HCT116 (cell line): Measurements from ENCODE around the gene TMEM140. TPM values are rescaled to one million over a fixed set of nuclear protein-coding genes. Genes with fewer than 3 reads are reported as not detected.

ENCODE experiments used
- ATAC-seq: fragments of 200-7000 bp; cut with Tn5 transposase; 2 replicates; pipeline ENCODE4 v1.9.1; 2020; ENCODE audit warnings: mild to moderate bottlenecking, moderate library complexity
- Bru-seq: library from RNA; stranded (reverse); fragments of 400-500 nt; gene quantifications from one replicate; lab custom pipeline; 2021; lab: Mats Ljungman, UMichigan
- BruChase-seq, 2 experiments: library from RNA; stranded (reverse); fragments of 400-500 nt; gene quantifications; one replicate each; lab custom pipeline; 2021; lab: Mats Ljungman, UMichigan
- BruUV-seq: library from RNA; stranded (reverse); fragments of 400-500 nt; replicated peaks from 2 replicates; lab custom pipeline; 2021; lab: Mats Ljungman, UMichigan
- CTCF ChIA-PET: fragments of 300-600 bp; sonication (Branson Sonifier 250); formaldehyde crosslinking; loops from one replicate; lab custom pipeline; 2021; ENCODE audit warnings: antibody characterized with exemption; lab: Charles Lee
- POLR2A ChIA-PET: fragments of 300-600, 350-600 bp; sonication (Branson Sonifier 250); formaldehyde crosslinking; loops from one replicate; lab custom pipeline; 2021; ENCODE audit warnings: antibody characterized with exemption; lab: Charles Lee
- RAD21 ChIA-PET, 2 experiments: fragments of 300-600 bp; sonication (Branson Sonifier 250); formaldehyde crosslinking; loops; one replicate each; lab custom pipeline; 2023; ENCODE audit warnings: low total read pairs in 2 of 2; ENCODE audit not compliant: uncharacterized antibody in 2 of 2, unreplicated experiment in 2 of 2, low non-redundant PET in 1 of 2; lab: Charles Lee
- DNase-seq: peaks from one replicate; pipeline ENCODE4 v3.0.0-alpha.2; 2010; ENCODE audit warnings: low read depth, low spot score
- H2AFZ ChIP-seq: fragments of 200-600 bp; shearing (Covaris generic), sonication (generic); 2 replicates; pipeline ENCODE4 v1.6.1; 2017; ENCODE audit warnings: low read depth, mixed run types, mixed read lengths, antibody characterized with exemption, low read length; ENCODE audit not compliant: poor library complexity, severe bottlenecking
- H3K27ac ChIP-seq: 2 replicates; pipeline ENCODE4 v1.5.1; 2012; ENCODE audit warnings: low read depth, low read length
- H3K27me3 ChIP-seq: fragments of 200-600 bp; sonication (generic); 2 replicates; pipeline ENCODE4 v1.6.1; 2016; ENCODE audit warnings: mixed run types, low read length, mixed read lengths; ENCODE audit not compliant: insufficient read depth
- H3K36me3 ChIP-seq, 2 experiments: fragments of 200-500 bp in 1 of 2; fragments of 200-600 bp in 1 of 2; sonication (Bioruptor generic) in 1 of 2; sonication (generic) in 1 of 2; 2 replicates each; pipeline versions ENCODE4 v1.5.1 to v1.6.1; 2014 to 2016; ENCODE audit warnings: low read length in 2 of 2, inconsistent platforms in 1 of 2, mixed read lengths in 1 of 2, mixed run types in 1 of 2; ENCODE audit not compliant: insufficient read depth in 2 of 2, control insufficient read depth in 1 of 2
- H3K4me1 ChIP-seq, 2 experiments: fragments of 200-600 bp in 1 of 2; sonication (generic) in 1 of 2; 2 replicates each; pipeline versions ENCODE4 v1.5.1 to v1.6.1; 2012 to 2017; ENCODE audit warnings: low read length in 2 of 2, inconsistent platforms in 1 of 2, mild to moderate bottlenecking in 1 of 2, mixed read lengths in 1 of 2, mixed run types in 1 of 2, moderate library complexity in 1 of 2; ENCODE audit not compliant: insufficient read depth in 2 of 2, control insufficient read depth in 1 of 2
- H3K4me2 ChIP-seq: fragments of 200-600 bp; sonication (generic); 2 replicates; pipeline ENCODE4 v1.6.1; 2017; ENCODE audit warnings: mixed run types, low read length, mixed read lengths
- H3K4me3 ChIP-seq, 2 experiments: fragments of 200-600 bp in 1 of 2; sonication (generic) in 1 of 2; replicated peaks in 1 of 2; 2 replicates each; pipeline ENCODE4 v1.5.1; 2011 to 2016; ENCODE audit warnings: low read length in 2 of 2, control low read depth in 1 of 2, low read depth in 1 of 2, mild to moderate bottlenecking in 1 of 2, mixed read lengths in 1 of 2, mixed run types in 1 of 2
- H3K79me2 ChIP-seq: fragments of 200-600 bp; sonication (generic); 2 replicates; pipeline ENCODE4 v1.6.1; 2017; ENCODE audit warnings: mild to moderate bottlenecking, mixed run types, low read length, moderate library complexity, mixed read lengths; ENCODE audit not compliant: insufficient read depth
- H3K9ac ChIP-seq: fragments of 200-600 bp; sonication (generic); 2 replicates; pipeline ENCODE4 v1.6.1; 2016; ENCODE audit warnings: low read length, mixed read lengths
- H3K9me2 ChIP-seq: fragments of 200-600 bp; sonication (generic), shearing (Covaris generic); 2 replicates; pipeline ENCODE4 v1.6.1; 2017; ENCODE audit warnings: mixed run types, mild to moderate bottlenecking, moderate library complexity; ENCODE audit not compliant: insufficient read depth
- H3K9me3 ChIP-seq, 2 experiments: fragments of 200-500 bp in 1 of 2; fragments of 200-600 bp in 1 of 2; sonication (Bioruptor generic) in 1 of 2; sonication (generic) in 1 of 2; 2 replicates each; pipeline ENCODE4 v1.6.1; 2014 to 2017; ENCODE audit warnings: low read length in 2 of 2, mixed read lengths in 2 of 2, inconsistent platforms in 1 of 2, low read depth in 1 of 2, mild to moderate bottlenecking in 1 of 2, mixed run types in 1 of 2, moderate library complexity in 1 of 2; ENCODE audit not compliant: control insufficient read depth in 1 of 2, insufficient read depth in 1 of 2
- H4K20me1 ChIP-seq: fragments of 200-600 bp; sonication (generic), shearing (Covaris generic); 2 replicates; pipeline ENCODE4 v1.6.1; 2017; ENCODE audit warnings: mixed run types, mild to moderate bottlenecking, moderate library complexity; ENCODE audit not compliant: insufficient read depth
- EZH2 ChIP-seq: fragments of 200-600 bp; sonication (generic); IDR thresholded peaks from 2 replicates; pipeline ENCODE4 v1.6.1; 2017; ENCODE audit warnings: antibody characterized with exemption, mixed run types
- MAX ChIP-seq: IDR thresholded peaks from 2 replicates; pipeline ENCODE4 v1.6.1; 2012
- SRF ChIP-seq: IDR thresholded peaks from 2 replicates; pipeline ENCODE4 v1.6.1; 2012; ENCODE audit warnings: low read depth
- YY1 ChIP-seq: IDR thresholded peaks from 2 replicates; pipeline ENCODE4 v1.6.1; 2011; ENCODE audit warnings: low read length, low read depth, moderate library complexity, mild to moderate bottlenecking; ENCODE audit not compliant: insufficient replicate concordance; ENCODE audit errors: extremely low read depth
- ZNF274 ChIP-seq: fragments of 200-500 bp; sonication (Bioruptor generic); IDR thresholded peaks from 2 replicates; pipeline ENCODE4 v1.6.1; 2014; ENCODE audit warnings: mild to moderate bottlenecking, low read depth, low read length, inconsistent platforms
- intact Hi-C: fragments of 100-400 bp; cut with micrococcal nuclease; formaldehyde crosslinking; loops from 2 replicates; pipeline ENCODE4 v1.10.0; 2022
- long read RNA-seq: library from polyadenylated mRNA; unstranded; transcript quantifications from one replicate; pipeline ENCODE4 v2.0.0, GENCODE V29; 2021; ENCODE audit not compliant: unreplicated experiment
- polyA plus RNA-seq: library from polyadenylated mRNA; unstranded; fragments of >200 nt; gene quantifications from 2 replicates; pipeline ENCODE4 v1.2.1, GENCODE V29; 2012; ENCODE audit warnings: missing spikeins
- total RNA-seq: library from RNA; stranded (reverse); gene quantifications from one replicate; pipeline ENCODE4 v1.2.1, GENCODE V29; 2021; ENCODE audit not compliant: unreplicated experiment

The TMEM140 gene
- total RNA-seq (not detected), Bru-seq, nascent RNA (percentile 18 among the genes with signal in this experiment), BruChase-seq, experiment 1, labeled RNA remaining after a 6-hour chase (percentile 12 among the genes with signal in this experiment), BruChase-seq, experiment 2, labeled RNA remaining after a 2-hour chase (percentile 8 among the genes with signal in this experiment)
- 7.9 and 9.1 TPM in 2 replicates for polyA plus RNA-seq
- long read RNA-seq, partial matches to known transcripts: 0 of 1 reads
- long read RNA-seq, other reads (novel, unspliced or antisense): 1 of 1 reads

GRCh38 chr7:135147899-135148721 lies at the start of gene TMEM140:
Gene TMEM140, plus strand, starts transcription at chr7:135148072. Its CDS starts 16,370 bp downstream, at chr7:135164442.
- Histone ChIP-seq H3K27me3 (no peaks in the 10 kb centered on the region), H3K9me3 (no peaks in the 10 kb centered on the region), H3K9me2 (no peaks in the 10 kb centered on the region), H3K36me3 (no peaks in the 10 kb centered on the region), H3K79me2 (no peaks in the 10 kb centered on the region), H4K20me1 (no peaks in the 10 kb centered on the region), H3K4me1 (no peaks in the 10 kb centered on the region; a peak in 1 of 4 replicates), H2AFZ (no peak within 1 kb of the TSS), H3K9ac (no peak within 1 kb of the TSS), H3K4me2 (no peak within 1 kb of the TSS), H3K4me3 (no peak within 1 kb of the TSS), H3K27ac (no peak within 1 kb of the TSS)
- DNase-seq: no peak
- ChIA-PET RAD21 (no interaction called here), CTCF (no interaction called here), POLR2A (no interaction called here)
- ATAC-seq: no peak
- BruUV-seq: no TSS peak
- TF ChIP-seq MAX (no peak), YY1 (no peak)
- intact Hi-C loops: no loop called here

DNA sequence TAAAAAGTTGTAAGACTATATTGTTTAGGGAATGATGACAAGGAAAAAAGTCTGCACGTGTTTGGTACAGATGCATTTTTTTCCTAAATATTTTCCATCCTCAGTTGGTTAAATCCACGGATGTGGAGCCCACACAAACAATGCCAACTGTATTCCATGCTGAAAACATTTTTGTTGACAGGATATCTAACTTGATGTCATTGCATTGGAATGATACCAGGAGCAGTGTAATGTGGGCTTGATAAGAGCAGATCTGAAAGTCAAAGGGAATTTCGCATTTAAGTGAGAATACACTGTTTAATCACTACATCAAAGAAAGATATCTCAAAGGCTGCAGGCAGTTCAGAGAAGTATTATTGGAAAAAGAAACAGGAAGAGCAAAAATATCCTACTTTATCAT lies 49.5 kb upstream of the TMEM140 start:
- Histone ChIP-seq H3K9ac (no peak overlapping the region), H3K4me2 (no peak overlapping the region), H3K4me1 (no peaks in the 10 kb centered on the region), H3K27me3 (no peaks in the 10 kb centered on the region), H3K36me3 (no peaks in the 10 kb centered on the region), H4K20me1 (no peaks in the 10 kb centered on the region), H3K9me3 (no peaks in the 10 kb centered on the region), H3K27ac (no peak overlapping the region), H3K4me3 (no peak overlapping the region), H3K9me2 (no peaks in the 10 kb centered on the region), H3K79me2 (no peaks in the 10 kb centered on the region), H2AFZ (no peak overlapping the region)
- no TSS peak for BruUV-seq
- ChIA-PET RAD21 (no interaction called here), CTCF (no interaction called here), POLR2A (no interaction called here)
- DNase-seq (no peak), ATAC-seq (no peak)
- TF ChIP-seq SRF (no peak), EZH2 (no peak), ZNF274 (no peak), MAX (no peak)
- intact Hi-C loops: no loop called here
